Neural cell (in vitro differentiated cells): ENCODE measurements around the gene NFASC. TPM values are rescaled to one million over a fixed set of nuclear protein-coding genes. Genes with fewer than 3 reads are reported as not detected.

Experiments
- H2AFZ ChIP-seq: fragments of 200-600, 300-800 bp; sonication (generic), shearing (Covaris generic); 2 replicates; pipeline ENCODE4 v1.6.0; 2014; ENCODE audit warnings: low read depth, mild to moderate bottlenecking, antibody characterized with exemption, low read length, moderate library complexity
- H3F3A ChIP-seq: fragments of 200-600 bp; shearing (Covaris generic); 2 replicates; pipeline ENCODE4 v1.6.1; 2016; ENCODE audit warnings: mild to moderate bottlenecking, moderate library complexity, mixed read lengths, antibody characterized with exemption, low read length; ENCODE audit not compliant: insufficient read depth, poor library complexity, severe bottlenecking
- H3K27ac ChIP-seq: fragments of 200-600, 300-800 bp; sonication (generic), shearing (Covaris generic); 2 replicates; pipeline ENCODE4 v1.5.1; 2014; ENCODE audit warnings: mild to moderate bottlenecking, low read length, moderate library complexity
- H3K27me3 ChIP-seq: fragments of 300-800, 200-600 bp; sonication (generic), shearing (Covaris generic); 2 replicates; pipeline ENCODE4 v1.6.0; 2014; ENCODE audit warnings: mild to moderate bottlenecking, low read depth, low read length, moderate library complexity; ENCODE audit not compliant: insufficient read depth
- H3K36me3 ChIP-seq: fragments of 300-800, 200-600 bp; sonication (generic), shearing (Covaris generic); 2 replicates; pipeline ENCODE4 v1.5.1; 2014; ENCODE audit warnings: mild to moderate bottlenecking, antibody characterized with exemption, low read length, moderate library complexity; ENCODE audit not compliant: insufficient read depth
- H3K4me2 ChIP-seq: fragments of 300-800, 200-600 bp; sonication (generic), shearing (Covaris generic); 2 replicates; pipeline ENCODE4 v1.6.0; 2014; ENCODE audit warnings: mild to moderate bottlenecking, low read length
- H3K4me3 ChIP-seq: fragments of 300-800, 200-600 bp; sonication (generic), shearing (Covaris generic); 2 replicates; pipeline ENCODE4 v1.5.1; 2014; ENCODE audit warnings: mild to moderate bottlenecking, low read length, moderate library complexity
- H3K79me2 ChIP-seq: fragments of 200-600 bp; shearing (Covaris generic); replicated peaks from 2 replicates; pipeline ENCODE4 v1.6.0; 2014; ENCODE audit warnings: mild to moderate bottlenecking, low read length, moderate library complexity; ENCODE audit not compliant: insufficient read depth
- H3K9ac ChIP-seq: fragments of 300-800, 200-600 bp; sonication (generic), shearing (Covaris generic); 2 replicates; pipeline ENCODE4 v1.6.1; 2016; ENCODE audit warnings: mild to moderate bottlenecking, low read length, mixed read lengths
- H3K9me2 ChIP-seq: fragments of 200-600 bp; shearing (Covaris generic); 2 replicates; pipeline ENCODE4 v1.6.1; 2016; ENCODE audit warnings: mild to moderate bottlenecking, low read length, mixed read lengths; ENCODE audit not compliant: insufficient read depth
- H3K9me3 ChIP-seq: fragments of 200-600, 300-800 bp; sonication (generic), shearing (Covaris generic); 2 replicates; pipeline ENCODE4 v1.6.1; 2016; ENCODE audit warnings: mild to moderate bottlenecking, mixed run types, low read length, moderate library complexity, mixed read lengths
- H4K20me1 ChIP-seq: fragments of 200-600 bp; shearing (Covaris generic); 2 replicates; pipeline ENCODE4 v1.6.1; 2016; ENCODE audit warnings: mild to moderate bottlenecking, mixed run types; ENCODE audit not compliant: insufficient read depth
- CTCF ChIP-seq: fragments of 450-650 bp; IDR thresholded peaks from 2 replicates; pipeline ENCODE4 v1.5.1; 2014; ENCODE audit warnings: antibody characterized with exemption, mild to moderate bottlenecking, moderate library complexity; ENCODE audit not compliant: poor library complexity, severe bottlenecking
- EP300 ChIP-seq: fragments of 450-650 bp; conservative IDR thresholded peaks from 2 replicates; pipeline ENCODE4 v1.6.1; 2014; ENCODE audit warnings: antibody characterized with exemption, mild to moderate bottlenecking, moderate library complexity; ENCODE audit not compliant: poor library complexity, severe bottlenecking
- EZH2 ChIP-seq: fragments of 200-600, 300-800 bp; shearing (Covaris generic), sonication (generic); IDR thresholded peaks from 2 replicates; pipeline ENCODE4 v1.6.1; 2014; ENCODE audit warnings: antibody characterized with exemption, low read length, borderline replicate concordance, mild to moderate bottlenecking; ENCODE audit not compliant: insufficient read depth, poor library complexity, severe bottlenecking
- MXI1 ChIP-seq: fragments of 450-650 bp; conservative IDR thresholded peaks from 2 replicates; pipeline ENCODE4 v1.6.1; 2014; ENCODE audit warnings: antibody characterized with exemption, mild to moderate bottlenecking; ENCODE audit not compliant: poor library complexity, severe bottlenecking
- POLR2AphosphoS5 ChIP-seq: IDR thresholded peaks from 2 replicates; pipeline ENCODE4 v1.6.1; 2012
- RAD21 ChIP-seq: fragments of 450-650 bp; conservative IDR thresholded peaks from 2 replicates; pipeline ENCODE4 v1.6.1; 2014; ENCODE audit warnings: antibody characterized with exemption, mild to moderate bottlenecking, moderate library complexity
- REST ChIP-seq: IDR thresholded peaks from 2 replicates; pipeline ENCODE4 v1.6.1; 2012; ENCODE audit warnings: borderline replicate concordance
- SMC3 ChIP-seq: fragments of 450-650 bp; conservative IDR thresholded peaks from 2 replicates; pipeline ENCODE4 v1.6.1; 2014; ENCODE audit warnings: antibody characterized with exemption, mild to moderate bottlenecking, moderate library complexity; ENCODE audit not compliant: poor library complexity
- TAF1 ChIP-seq: IDR thresholded peaks from 2 replicates; pipeline ENCODE4 v1.6.1; 2012; ENCODE audit warnings: low read depth
- polyA plus RNA-seq: library from polyadenylated mRNA; depleted of rRNA; stranded (reverse); fragments of >200 nt; gene quantifications from 2 replicates; pipeline ENCODE4 v1.2.3, GENCODE V29; 2014

The NFASC gene
- polyA plus RNA-seq, 1 donor from 2014 or later: 23.9 TPM

GRCh38 chr1:204887846-204888245 lies 17.2 kb downstream of the NFASC start:
- Histone ChIP-seq H3K9me3 (no peaks in the 10 kb centered on the region), H3K27me3 (no peaks in the 10 kb centered on the region), H3K9ac (no peak overlapping the region), H3K9me2 (no peaks in the 10 kb centered on the region), H3K79me2 (peaks cover 11% of the 10 kb centered on the region), H3K4me2 (no peak overlapping the region), H3K36me3 (no peaks in the 10 kb centered on the region), H3K4me3 (no peak overlapping the region), H4K20me1 (no peaks in the 10 kb centered on the region), H2AFZ (no peak overlapping the region), H3F3A (peaks cover 6% of the 10 kb centered on the region), H3K27ac (no peak overlapping the region)
- no peak for TF ChIP-seq EP300
- TF ChIP-seq CTCF: no peak
- TF ChIP-seq POLR2AphosphoS5: no peak
- TF ChIP-seq MXI1: no peak
- TF ChIP-seq EZH2: no peak
- TF ChIP-seq SMC3: no peak
- TF ChIP-seq TAF1: no peak
- TF ChIP-seq RAD21: no peak
- no peak for TF ChIP-seq REST

- Histone ChIP-seq H3F3A (peaks cover 6% of the 10 kb centered on the region), H3K9ac (no peak overlapping the region), H3K27ac (no peak overlapping the region), H3K9me2 (no peaks in the 10 kb centered on the region), H3K36me3 (no peaks in the 10 kb centered on the region), H3K4me3 (no peak overlapping the region), H4K20me1 (no peaks in the 10 kb centered on the region), H3K79me2 (peaks cover 14% of the 10 kb centered on the region), H3K4me2 (no peak overlapping the region), H3K9me3 (no peaks in the 10 kb centered on the region), H2AFZ (no peak overlapping the region), H3K27me3 (no peaks in the 10 kb centered on the region)
- no peak for TF ChIP-seq EP300
- TF ChIP-seq REST: no peak
- TF ChIP-seq TAF1: no peak
- no peak for TF ChIP-seq SMC3
- no peak for TF ChIP-seq CTCF
- TF ChIP-seq RAD21: no peak
- TF ChIP-seq MXI1: no peak
- TF ChIP-seq EZH2: no peak
- TF ChIP-seq POLR2AphosphoS5: no peak
Observed at GRCh38 chr1:204888294-204888693, 17.6 kb downstream of the NFASC start.
